ENCODE measurements around the gene CNEP1R1.

CNEP1R1 gene

DNA sequence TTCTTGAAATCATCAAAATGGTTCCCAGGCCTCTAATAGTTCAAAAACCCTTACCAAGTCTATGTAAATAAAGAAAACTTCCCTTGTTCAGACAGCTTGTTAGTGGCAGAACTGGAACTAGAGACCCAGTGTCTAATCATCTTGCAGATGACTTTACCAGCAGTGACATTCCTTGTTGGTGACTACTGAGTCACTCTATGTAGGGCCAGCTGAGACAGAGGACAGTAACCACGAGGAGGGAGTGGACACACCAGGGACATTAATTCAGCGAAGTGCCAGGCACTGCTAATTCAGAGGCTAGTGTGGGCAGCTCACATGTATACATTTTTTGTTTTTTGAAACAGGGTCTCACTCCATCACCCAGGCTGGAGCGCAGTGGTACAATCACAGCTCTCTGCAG, 34.6 kb downstream of the CNEP1R1 start:
- in situ Hi-C loops (cut with HindIII; ENCODE audit: low sequenced_read_pairs) = no loop called here

DNA sequence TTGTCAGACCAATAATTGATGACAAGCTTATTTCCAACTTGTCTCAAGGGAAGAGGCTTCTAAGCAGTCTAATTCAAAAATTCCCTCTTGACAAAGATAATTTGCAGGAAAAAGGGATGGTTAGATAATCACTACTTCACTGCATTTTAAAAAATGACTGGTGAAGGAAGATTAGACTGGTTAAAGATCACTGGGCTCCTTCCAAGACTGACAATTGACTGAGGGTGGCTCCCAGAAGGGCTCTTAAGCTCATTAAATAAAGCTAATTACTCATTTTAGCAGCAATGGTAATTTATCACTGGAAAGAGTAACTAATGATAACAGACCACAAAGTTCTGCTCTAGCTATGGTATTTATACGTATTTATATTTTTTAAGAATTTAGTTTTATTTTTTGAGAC, 36.3 kb downstream of the CNEP1R1 start:
- in situ Hi-C loops (cut with HindIII; ENCODE audit: low sequenced_read_pairs) = no loop called here

DNA sequence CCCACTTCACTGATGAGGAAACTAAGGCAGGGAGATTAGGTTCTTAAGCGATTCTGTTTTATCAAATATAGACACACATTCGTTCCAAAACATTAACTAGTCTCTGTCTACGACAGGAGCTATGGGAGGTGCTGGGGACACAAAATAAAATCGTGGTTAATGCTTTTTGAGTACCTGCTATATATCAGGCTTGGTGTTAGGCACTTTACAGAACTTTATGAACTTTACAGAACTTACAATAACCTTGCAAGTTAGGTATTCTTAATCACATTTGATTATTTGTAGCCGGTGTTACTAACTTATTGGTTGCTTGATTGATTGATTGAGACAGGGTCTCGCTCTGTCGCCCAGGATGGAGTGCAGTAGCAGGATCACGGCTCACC, 40.2 kb downstream of the CNEP1R1 start:
- in situ Hi-C loops (cut with HindIII; ENCODE audit: low sequenced_read_pairs) = no loop called here

DNA sequence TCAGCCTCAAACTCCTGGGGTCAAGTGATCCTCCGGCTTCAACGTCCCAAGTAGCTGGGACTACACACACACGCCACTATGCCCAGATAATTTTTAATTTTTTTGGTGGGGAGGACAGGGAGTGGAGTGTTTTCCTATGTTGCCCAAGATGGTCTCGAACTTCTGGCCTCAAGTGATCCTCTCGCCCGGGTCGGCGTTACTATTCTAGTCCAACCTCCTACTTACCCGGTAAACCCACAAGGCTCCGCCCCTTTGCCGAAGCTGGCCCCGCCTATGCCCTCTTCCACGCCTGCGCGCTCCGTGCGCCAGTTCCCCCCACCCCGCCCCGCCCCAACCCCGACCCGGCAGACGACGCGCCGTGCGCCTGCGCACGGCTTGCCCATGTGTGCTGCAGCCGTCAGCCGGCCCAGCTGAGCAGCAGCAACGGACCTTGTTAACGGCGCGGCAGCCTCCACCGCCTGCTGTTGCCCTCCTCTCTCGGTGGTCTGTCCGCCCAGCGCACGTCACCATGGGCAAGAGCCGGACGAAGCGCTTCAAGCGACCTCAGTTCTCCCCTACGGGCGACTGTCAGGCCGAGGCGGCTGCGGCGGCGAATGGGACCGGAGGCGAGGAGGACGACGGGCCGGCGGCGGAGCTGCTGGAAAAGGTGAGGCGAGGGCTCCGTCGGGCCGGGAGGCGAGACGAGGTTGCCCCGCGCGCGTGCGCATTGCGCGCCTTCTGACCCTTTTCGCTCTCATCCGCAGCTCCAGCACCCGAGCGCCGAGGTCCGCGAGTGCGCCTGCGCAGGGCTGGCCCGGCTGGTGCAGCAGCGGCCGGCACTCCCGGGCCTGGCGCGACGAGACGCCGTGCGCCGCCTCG, 40.8 kb downstream of the CNEP1R1 start, which contains the start of gene HEATR3:
Gene HEATR3 (plus strand): TSS at position 347 of the 858 bp plus-strand sequence. CDS start 162 bp downstream, at position 509.
- in situ Hi-C loops (cut with HindIII; ENCODE audit: low sequenced_read_pairs) = no loop called here

GRCh38 chr16:50066482-50067289, 41.7 kb downstream of the CNEP1R1 start:
- in situ Hi-C loops (cut with HindIII; ENCODE audit: low sequenced_read_pairs) = no loop called here

- in situ Hi-C loops (cut with HindIII; ENCODE audit: low sequenced_read_pairs) = no loop called here
These were observed 42.3 kb downstream of the CNEP1R1 start for GRCh38 chr16:50067290-50067853.

DNA sequence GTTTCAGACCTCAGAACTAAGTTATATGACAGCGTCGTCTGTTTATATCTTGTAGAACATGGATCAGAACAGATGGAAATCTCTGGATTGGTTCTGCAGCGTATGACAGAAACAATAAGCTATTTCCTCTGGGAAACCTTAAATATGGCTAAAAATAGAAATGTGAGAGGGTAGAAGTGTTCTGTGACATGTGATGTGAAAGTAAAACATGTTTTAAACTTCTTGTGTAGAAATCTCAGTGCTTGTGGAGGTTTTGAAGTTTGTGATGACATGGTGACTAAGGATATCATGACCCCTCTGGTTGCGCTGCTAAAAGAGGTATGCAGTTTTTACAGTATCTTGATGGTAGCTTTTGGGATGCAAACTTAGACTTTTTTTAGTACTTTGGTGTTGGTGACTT, 43.5 kb downstream of the CNEP1R1 start:
- in situ Hi-C loops (cut with HindIII; ENCODE audit: low sequenced_read_pairs) = no loop called here

GRCh38 chr16:50069060-50069459, 44.0 kb downstream of the CNEP1R1 start:
- in situ Hi-C loops (cut with HindIII; ENCODE audit: low sequenced_read_pairs) = no loop called here

- in situ Hi-C loops (cut with HindIII; ENCODE audit: low sequenced_read_pairs) = no loop called here
These were observed 46.1 kb downstream of the CNEP1R1 start for GRCh38 chr16:50071075-50071671.

GRCh38 chr16:50072730-50073129, 47.7 kb downstream of the CNEP1R1 start:
- in situ Hi-C loops (cut with HindIII; ENCODE audit: low sequenced_read_pairs) = no loop called here

GRCh38 chr16:50079397-50080140, 54.5 kb downstream of the CNEP1R1 start:
- in situ Hi-C loops (cut with HindIII; ENCODE audit: low sequenced_read_pairs) = no loop called here

- in situ Hi-C loops (cut with HindIII; ENCODE audit: low sequenced_read_pairs) = no loop called here
These were observed 56.5 kb downstream of the CNEP1R1 start for GRCh38 chr16:50081428-50082018.

DNA sequence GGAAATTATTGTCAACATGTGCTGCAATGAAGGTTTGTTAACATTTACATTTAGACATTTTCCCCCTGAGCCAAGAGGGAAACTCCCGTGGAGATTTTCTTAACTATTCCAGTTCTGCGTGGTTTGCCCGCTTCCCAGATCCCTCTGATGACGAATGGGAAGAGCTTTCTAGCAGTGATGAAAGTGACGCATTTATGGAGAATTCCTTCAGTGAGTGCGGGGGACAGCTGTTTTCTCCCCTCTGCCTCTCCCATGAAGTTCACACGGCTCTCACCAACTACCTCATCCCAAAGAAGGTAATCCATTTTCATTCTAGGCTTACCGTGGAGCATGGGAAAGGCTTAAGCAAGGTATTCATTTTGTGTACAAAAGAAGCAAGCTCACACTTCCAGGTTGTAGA, 59.0 kb downstream of the CNEP1R1 start:
- in situ Hi-C loops (cut with HindIII; ENCODE audit: low sequenced_read_pairs) = no loop called here

- in situ Hi-C loops (cut with HindIII; ENCODE audit: low sequenced_read_pairs) = no loop called here
These were observed 61.2 kb downstream of the CNEP1R1 start for GRCh38 chr16:50086176-50086575.

Measured in DLD1 (cell line).